Stimulated activated CD4-positive, alpha-beta T cell treated with anti-CD3 and anti-CD28 coated beads, TNF-alpha, amount 100 ng/mL, for 48 hours (primary cell): ENCODE measurements around the gene DPEP2NB.
"Not testable (repeated sequence)": the region's sequence is repeated elsewhere in the genome, so short reads cannot be mapped to it uniquely, and the experiment has no call there.

Experiments used
- DNase-seq, 3 donors: peaks; one replicate each; pipeline ENCODE4 v3.0.0-alpha.2; 2020; ENCODE audit warnings: low read depth in 3 of 3

Gene DPEP2NB

DNA sequence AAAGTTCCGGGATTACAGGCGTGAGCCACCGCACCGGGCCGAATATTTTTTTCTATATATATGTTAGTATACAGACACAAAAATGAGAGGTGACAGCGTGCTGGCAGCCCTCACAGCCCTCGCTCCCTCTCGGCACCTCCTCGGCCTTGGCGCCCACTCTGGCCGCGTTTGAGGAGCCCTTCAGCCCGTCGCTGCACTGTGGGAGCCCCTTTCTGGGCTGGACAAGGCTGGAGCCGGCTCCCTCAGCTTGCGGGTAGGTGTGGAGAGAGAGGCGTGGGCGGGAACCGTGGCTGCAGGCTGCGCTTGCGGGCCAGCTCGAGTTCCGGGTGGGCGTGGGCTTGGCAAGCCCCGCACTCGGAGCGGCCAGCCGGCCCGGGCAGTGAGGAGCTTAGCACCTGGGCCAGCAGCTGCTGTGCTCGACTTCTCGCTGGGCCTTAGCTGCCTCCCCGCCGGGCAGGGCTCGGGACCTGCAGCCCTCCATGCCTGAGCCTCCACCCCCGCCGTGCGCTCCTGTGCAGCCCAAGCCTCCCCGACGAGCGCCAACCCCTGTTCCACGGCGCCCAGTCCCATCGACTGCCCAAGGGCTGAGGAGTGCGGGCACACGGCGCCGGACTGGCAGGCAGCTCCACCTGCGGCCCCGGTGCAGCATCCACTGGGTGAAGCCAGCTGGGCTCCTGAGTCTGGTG is 33.6 kb downstream of the DPEP2NB start:
- no peak for DNase-seq

GRCh38 chr16:67979955-67980678 is 35.6 kb downstream of the DPEP2NB start, which contains the start of gene DPEP3:
DPEP3 (minus strand) TSS chr16:67980499; CDS start chr16:67980380, 119 bp downstream.
- no peak for DNase-seq

GRCh38 chr16:67977469-67978227 is 38.1 kb downstream of the DPEP2NB start:
- no peak for DNase-seq

GRCh38 chr16:67977005-67977404 is 38.7 kb downstream of the DPEP2NB start:
- no peak for DNase-seq

- DNase-seq: no peak
These were observed 39.5 kb downstream of the DPEP2NB start for GRCh38 chr16:67976205-67976604.

- no peak for DNase-seq
These were observed 40.2 kb downstream of the DPEP2NB start for GRCh38 chr16:67975321-67976105.

- not testable (repeated sequence) for DNase-seq
These were observed 43.4 kb downstream of the DPEP2NB start for GRCh38 chr16:67972285-67972684.

GRCh38 chr16:67971111-67971510 is 44.6 kb downstream of the DPEP2NB start:
- no peak for DNase-seq

GRCh38 chr16:67969254-67970039 is 46.3 kb downstream of the DPEP2NB start:
- no peak for DNase-seq

- peak; percentile 73 to 85 (median 82) for DNase-seq
These were observed 47.1 kb downstream of the DPEP2NB start, which contains the start of gene SLC12A4 for GRCh38 chr16:67968400-67969253. SLC12A4 (minus strand) TSS chr16:67968637; CDS start chr16:67968553, 84 bp downstream.

DNA sequence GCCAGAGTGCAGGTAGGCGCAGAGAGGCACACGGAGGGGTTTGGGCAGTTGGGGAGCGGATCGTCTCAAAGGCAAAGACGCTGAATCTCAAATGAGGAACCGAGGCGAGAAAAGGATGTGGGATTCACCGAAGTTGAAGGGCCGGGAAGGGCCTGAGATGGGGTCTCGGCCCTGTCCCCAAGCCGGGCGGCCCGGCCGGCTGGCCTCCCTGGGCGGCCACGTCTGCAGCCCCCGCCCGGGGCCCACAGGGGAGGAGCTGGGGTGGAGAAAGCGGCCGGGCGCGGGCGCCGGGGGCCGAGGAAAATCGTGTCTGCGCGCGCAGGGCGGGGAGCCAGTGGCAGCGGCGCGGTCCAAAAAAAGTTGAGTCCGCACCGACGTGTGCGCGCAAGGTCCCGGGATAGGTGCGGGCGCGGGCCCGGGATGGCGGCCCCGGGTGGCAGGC is 47.7 kb downstream of the DPEP2NB start:
- peak in 1 of 3 donors; percentile 38 for DNase-seq

DNA sequence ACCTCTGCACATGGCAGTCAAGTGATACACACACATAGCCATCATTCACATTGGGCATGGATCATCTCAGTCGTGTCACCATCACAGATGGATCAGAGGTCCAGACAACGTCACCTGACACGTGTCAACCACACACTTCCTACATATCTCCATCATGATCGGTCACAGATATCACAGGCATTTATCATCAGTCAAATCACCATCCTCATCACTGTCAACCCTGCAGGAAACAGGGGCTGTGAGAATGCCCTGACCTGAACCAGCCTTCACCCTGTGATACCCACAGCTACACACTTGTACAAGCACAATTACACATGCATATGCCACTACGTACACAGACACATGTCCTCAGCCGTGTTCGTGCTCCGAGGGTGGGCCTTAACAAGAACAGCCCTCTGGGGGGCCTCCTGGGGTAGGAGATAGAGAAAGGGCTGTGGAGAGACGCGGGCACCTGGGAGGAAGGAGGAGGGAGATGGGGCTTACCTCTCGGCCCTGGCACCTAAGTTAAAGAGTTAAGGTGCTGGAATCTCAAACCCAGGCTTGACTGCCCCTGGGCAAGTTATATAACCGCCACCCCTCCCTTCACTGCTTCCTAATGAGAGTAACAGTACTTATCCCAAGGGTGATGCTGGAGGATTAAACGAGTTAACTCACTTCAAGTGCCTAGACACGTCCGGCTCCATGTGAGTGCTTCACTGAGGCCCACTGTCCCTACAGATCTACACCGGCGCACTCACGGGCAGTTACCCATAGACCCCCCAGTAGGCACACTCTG is 48.3 kb downstream of the DPEP2NB start:
- DNase-seq: no peak

- DNase-seq: no peak
These were observed 49.0 kb downstream of the DPEP2NB start for GRCh38 chr16:67966549-67967182.

- DNase-seq: no peak
These were observed 49.8 kb downstream of the DPEP2NB start for GRCh38 chr16:67965668-67966548.

- no peak for DNase-seq
These were observed 51.1 kb downstream of the DPEP2NB start for GRCh38 chr16:67964477-67965131.

DNA sequence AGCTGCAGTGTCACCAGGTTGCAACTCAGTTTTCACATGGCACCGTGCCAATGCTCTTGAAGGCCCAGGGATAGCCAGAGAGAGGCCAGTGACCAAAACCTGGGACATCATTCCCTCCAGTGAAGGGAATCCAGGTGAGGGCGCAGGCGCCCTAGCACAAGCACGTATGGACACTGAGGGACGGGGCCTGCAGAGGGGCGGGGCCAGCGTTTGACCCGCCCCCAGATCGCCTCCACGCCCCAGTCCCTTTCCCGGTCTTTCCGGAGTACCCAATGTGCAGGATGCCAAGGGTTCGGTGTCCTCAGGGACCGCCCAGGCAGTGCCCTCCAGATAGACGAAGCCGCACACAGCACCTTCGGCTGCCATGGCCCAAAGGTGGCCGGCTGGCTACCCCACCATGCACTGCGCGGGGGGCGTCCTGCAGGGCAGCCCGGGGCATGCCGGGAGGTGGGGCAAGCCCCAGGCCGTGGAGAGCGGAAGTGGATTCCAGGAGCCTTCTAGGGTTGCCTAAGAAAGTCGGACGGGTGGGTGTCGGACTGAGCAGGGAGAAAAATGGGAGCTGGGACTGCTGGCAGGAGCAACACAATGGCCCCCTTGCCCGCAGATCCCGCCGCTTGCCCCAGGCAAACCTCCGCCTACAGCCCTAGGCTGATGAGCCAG is 51.9 kb downstream of the DPEP2NB start:
- DNase-seq: no peak
